ENCODE results near the gene CCDC197.

The CCDC197 gene

GRCh38 chr14:94016446-94016976 is 19.4 kb downstream of the CCDC197 start:
- TF ChIP-seq TCF12 (IDR thresholded peaks at IDR 0.05; ENCODE audit: low read depth) (no peak), RAD21 (IDR thresholded peaks at IDR 0.05; ENCODE audit: low read depth) (peak; percentile 18; the same call in 1 of the 2 replicates), REST (IDR thresholded peaks at IDR 0.05; ENCODE audit: low read depth) (peak; percentile 64), EGR1 (IDR thresholded peaks at IDR 0.05) (no peak)

DNA sequence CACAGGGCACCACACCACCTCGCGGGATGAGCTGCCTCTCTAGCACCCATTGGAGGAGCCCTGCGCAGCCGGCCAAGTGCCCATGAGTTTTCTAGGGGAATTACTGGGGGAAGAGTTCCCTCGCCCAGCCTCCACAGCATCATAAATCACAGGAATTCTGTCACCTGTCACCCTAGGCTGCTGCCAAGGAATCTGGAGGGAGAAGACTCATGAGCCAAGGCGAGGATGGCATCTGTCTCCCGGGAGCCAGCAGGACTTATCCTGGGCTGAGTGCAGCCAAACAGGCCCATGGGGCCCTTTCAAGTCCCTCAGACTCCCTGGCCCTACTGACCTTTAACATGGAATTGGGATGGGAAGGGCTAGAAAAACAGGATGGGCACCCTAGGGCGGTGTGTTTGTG is 21.2 kb downstream of the CCDC197 start:
- TF ChIP-seq CREB1 (IDR thresholded peaks at IDR 0.05; ENCODE audit: low read depth) (no peak), EP300 (IDR thresholded peaks at IDR 0.05; ENCODE audit: borderline replicate concordance) (no peak), ZBTB7A (IDR thresholded peaks at IDR 0.05; ENCODE audit: low read depth) (no peak), TCF12 (IDR thresholded peaks at IDR 0.05; ENCODE audit: low read depth) (no peak)

DNA sequence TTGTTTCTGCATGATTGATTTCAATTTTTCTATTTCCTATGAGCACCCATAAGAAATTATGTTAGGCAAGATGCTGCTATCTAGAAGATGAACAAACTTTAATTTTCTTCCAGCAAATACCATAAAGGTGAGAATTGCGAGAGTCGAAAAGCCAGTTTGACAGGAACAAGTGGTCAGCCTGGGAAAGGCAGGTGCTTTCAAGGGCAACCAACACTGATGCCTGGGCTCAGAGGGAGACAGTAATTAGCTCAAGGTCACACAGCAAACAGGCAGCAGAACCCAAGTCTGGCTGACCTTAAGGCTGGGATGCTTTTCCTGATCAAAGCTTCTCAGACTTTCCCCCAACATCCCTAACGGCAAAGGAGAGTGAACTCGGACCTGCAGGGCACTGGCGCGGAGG is 22.2 kb downstream of the CCDC197 start:
- TF ChIP-seq, protein P1, sequence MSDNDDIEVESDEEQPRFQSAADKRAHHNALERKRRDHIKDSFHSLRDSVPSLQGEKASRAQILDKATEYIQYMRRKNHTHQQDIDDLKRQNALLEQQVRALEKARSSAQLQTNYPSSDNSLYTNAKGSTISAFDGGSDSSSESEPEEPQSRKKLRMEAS (IDR thresholded peaks at IDR 0.05), result 0 out of 2 replicates have a peak, but pooled peaks have one; percentile 19
- TF ChIP-seq TCF12 (IDR thresholded peaks at IDR 0.05; ENCODE audit: low read depth) (no peak), YY1 (IDR thresholded peaks at IDR 0.05; ENCODE audit: low read depth) (no peak), CEBPB (IDR thresholded peaks at IDR 0.05) (no peak), FOXM1 (IDR thresholded peaks at IDR 0.05; ENCODE audit: borderline replicate concordance, low read depth) (no peak)

- TF ChIP-seq EP300 (IDR thresholded peaks at IDR 0.05; ENCODE audit: borderline replicate concordance), result no peak
- TF ChIP-seq TAF1 (IDR thresholded peaks at IDR 0.05; ENCODE audit: low read depth), result no peak
- no peak for TF ChIP-seq CREB1 (IDR thresholded peaks at IDR 0.05; ENCODE audit: low read depth)
- no peak for TF ChIP-seq ZBTB7A (IDR thresholded peaks at IDR 0.05; ENCODE audit: low read depth)
- no peak for TF ChIP-seq EGR1 (IDR thresholded peaks at IDR 0.05)
- TF ChIP-seq FOXM1 (IDR thresholded peaks at IDR 0.05; ENCODE audit: borderline replicate concordance, low read depth), result no peak
Measured at GRCh38 chr14:94020267-94020666, 23.2 kb downstream of the CCDC197 start.

DNA sequence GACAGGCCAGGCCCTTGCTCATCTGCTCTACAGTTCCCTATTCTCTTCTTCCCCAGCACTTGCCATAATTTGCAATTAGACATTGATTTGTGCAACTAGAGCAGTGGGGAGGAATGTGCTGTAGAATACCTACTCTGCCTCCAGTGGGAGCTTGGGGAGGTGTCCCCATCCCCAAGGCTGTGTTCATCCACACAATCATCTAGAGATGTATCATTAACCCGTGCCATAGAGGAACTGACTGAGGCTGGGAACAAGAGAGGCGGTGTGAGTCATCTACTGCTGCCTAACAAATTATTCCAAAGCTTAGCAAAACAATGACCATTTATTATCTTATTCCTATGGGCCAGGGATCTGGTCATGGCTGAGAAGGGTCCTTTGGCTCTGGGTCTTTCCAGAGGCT is 23.9 kb downstream of the CCDC197 start:
- TF ChIP-seq RAD21 (IDR thresholded peaks at IDR 0.05; ENCODE audit: low read depth), result no peak
- no peak for TF ChIP-seq EP300 (IDR thresholded peaks at IDR 0.05; ENCODE audit: borderline replicate concordance)
- no peak for TF ChIP-seq EGR1 (IDR thresholded peaks at IDR 0.05)
- no peak for TF ChIP-seq REST (IDR thresholded peaks at IDR 0.05; ENCODE audit: low read depth)
- TF ChIP-seq, protein P2, sequence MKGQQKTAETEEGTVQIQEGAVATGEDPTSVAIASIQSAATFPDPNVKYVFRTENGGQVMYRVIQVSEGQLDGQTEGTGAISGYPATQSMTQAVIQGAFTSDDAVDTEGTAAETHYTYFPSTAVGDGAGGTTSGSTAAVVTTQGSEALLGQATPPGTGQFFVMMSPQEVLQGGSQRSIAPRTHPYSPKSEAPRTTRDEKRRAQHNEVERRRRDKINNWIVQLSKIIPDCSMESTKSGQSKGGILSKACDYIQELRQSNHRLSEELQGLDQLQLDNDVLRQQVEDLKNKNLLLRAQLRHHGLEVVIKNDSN (IDR thresholded peaks at IDR 0.05), result no peak
- no peak for TF ChIP-seq TCF12 (IDR thresholded peaks at IDR 0.05; ENCODE audit: low read depth)
- TF ChIP-seq, protein P1 (IDR thresholded peaks at IDR 0.05), result no peak
- TF ChIP-seq YY1 (IDR thresholded peaks at IDR 0.05; ENCODE audit: low read depth), result no peak
- TF ChIP-seq CEBPB (IDR thresholded peaks at IDR 0.05), result no peak
- TF ChIP-seq FOXM1 (IDR thresholded peaks at IDR 0.05; ENCODE audit: borderline replicate concordance, low read depth), result no peak

- TF ChIP-seq, protein P1 (IDR thresholded peaks at IDR 0.05), result no peak
- TF ChIP-seq YY1 (IDR thresholded peaks at IDR 0.05; ENCODE audit: low read depth), result no peak
- no peak for TF ChIP-seq ZBTB7A (IDR thresholded peaks at IDR 0.05; ENCODE audit: low read depth)
- TF ChIP-seq CREB1 (IDR thresholded peaks at IDR 0.05; ENCODE audit: low read depth), result no peak
- no peak for TF ChIP-seq REST (IDR thresholded peaks at IDR 0.05; ENCODE audit: low read depth)
- no peak for TF ChIP-seq FOXM1 (IDR thresholded peaks at IDR 0.05; ENCODE audit: borderline replicate concordance, low read depth)
- no peak for TF ChIP-seq CEBPB (IDR thresholded peaks at IDR 0.05)
- no peak for TF ChIP-seq EGR1 (IDR thresholded peaks at IDR 0.05)
- no peak for TF ChIP-seq EP300 (IDR thresholded peaks at IDR 0.05; ENCODE audit: borderline replicate concordance)
- no peak for TF ChIP-seq NFIC (IDR thresholded peaks at IDR 0.05)
- TF ChIP-seq TEAD4 (IDR thresholded peaks at IDR 0.05), result no peak
- TF ChIP-seq RAD21 (IDR thresholded peaks at IDR 0.05; ENCODE audit: low read depth), result no peak
- TF ChIP-seq, protein P2 (IDR thresholded peaks at IDR 0.05), result no peak
- TF ChIP-seq TAF1 (IDR thresholded peaks at IDR 0.05; ENCODE audit: low read depth), result no peak
- no peak for TF ChIP-seq TCF12 (IDR thresholded peaks at IDR 0.05; ENCODE audit: low read depth)
Measured at GRCh38 chr14:94021416-94022157, 24.5 kb downstream of the CCDC197 start.
